Measurements from ENCODE around the gene PLCG1.

PLCG1 gene

DNA sequence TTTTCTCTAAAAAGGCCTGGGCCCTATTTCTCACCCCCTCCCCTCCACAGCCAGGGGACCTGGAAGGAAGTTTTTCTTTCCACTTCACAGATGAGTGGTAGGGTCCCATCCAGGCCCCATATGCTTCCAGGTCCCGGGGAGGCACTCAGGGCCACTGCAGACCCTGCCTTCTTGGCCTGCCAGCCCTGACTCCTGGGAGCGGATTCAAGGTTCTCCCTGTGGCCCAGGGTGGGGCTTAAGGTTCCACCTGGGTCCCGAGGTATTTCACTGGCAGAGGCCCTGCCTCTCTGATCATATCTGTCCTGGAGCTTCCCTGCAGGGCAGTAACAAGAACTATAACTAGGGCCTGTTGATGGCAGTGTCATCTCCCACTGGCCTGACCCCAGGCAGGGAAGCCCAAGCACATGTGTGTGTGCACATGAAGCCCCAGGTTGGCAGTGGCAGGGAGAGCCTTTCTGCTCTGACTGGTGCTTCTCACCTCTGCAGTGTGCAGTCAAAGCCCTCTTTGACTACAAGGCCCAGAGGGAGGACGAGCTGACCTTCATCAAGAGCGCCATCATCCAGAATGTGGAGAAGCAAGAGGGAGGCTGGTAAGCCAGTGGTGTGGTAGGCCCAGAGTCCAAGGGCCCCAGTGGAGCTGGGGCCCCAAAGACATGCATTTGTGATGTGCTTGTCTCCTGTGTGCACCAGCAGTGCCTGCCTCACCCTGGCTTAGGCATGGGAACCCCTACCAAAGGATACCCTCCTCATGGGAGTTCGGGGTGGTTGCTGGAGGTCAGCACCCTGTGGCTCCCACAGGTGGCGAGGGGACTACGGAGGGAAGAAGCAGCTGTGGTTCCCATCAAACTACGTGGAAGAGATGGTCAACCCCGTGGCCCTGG, 31.2 kb downstream of the PLCG1 start:
- no peak for DNase-seq

DNA sequence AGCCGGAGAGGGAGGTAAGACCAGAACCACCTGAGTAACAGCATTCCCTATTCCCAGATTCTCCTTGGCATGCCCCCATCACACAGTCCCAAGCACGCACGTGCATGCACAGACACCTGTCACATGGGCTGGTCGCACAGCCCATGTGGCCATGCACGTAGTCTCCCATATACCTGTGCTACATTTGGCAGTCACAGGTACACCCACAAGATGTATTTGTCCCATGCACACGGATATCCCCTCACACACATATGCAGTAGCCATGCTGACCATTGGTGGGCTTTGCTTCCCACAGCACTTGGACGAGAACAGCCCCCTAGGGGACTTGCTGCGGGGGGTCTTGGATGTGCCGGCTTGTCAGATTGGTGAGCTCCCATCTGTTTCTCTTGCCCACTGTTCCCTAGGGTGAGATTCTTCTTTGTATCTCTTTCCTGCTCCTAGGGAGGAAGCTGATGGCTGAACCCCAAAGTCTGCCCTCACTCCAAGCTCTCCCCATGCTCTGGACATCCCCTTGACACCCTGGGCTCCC, 31.9 kb downstream of the PLCG1 start:
- no peak for DNase-seq

DNA sequence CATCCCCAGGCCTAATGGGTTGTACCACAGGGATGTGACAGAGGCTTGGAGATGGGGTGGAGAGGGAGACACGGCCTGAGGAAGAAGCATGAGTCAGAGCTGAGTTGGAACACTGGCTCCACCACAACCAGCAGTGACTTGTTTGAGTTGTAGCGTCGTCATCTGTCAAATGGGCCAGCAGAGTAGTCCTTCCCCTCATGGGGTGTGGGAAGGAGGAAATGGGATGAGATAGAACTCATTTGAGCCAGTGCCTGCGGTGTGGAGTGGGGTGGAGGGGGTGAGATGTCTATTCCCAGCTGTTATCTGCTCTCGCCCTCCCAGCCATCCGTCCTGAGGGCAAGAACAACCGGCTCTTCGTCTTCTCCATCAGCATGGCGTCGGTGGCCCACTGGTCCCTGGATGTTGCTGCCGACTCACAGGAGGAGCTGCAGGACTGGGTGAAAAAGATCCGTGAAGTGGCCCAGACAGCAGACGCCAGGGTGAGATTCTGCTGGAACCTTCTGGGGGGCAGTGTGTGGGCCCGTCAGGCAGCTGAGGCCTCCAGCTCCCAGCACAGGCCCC, 32.5 kb downstream of the PLCG1 start:
- DNase-seq, result no peak

DNA sequence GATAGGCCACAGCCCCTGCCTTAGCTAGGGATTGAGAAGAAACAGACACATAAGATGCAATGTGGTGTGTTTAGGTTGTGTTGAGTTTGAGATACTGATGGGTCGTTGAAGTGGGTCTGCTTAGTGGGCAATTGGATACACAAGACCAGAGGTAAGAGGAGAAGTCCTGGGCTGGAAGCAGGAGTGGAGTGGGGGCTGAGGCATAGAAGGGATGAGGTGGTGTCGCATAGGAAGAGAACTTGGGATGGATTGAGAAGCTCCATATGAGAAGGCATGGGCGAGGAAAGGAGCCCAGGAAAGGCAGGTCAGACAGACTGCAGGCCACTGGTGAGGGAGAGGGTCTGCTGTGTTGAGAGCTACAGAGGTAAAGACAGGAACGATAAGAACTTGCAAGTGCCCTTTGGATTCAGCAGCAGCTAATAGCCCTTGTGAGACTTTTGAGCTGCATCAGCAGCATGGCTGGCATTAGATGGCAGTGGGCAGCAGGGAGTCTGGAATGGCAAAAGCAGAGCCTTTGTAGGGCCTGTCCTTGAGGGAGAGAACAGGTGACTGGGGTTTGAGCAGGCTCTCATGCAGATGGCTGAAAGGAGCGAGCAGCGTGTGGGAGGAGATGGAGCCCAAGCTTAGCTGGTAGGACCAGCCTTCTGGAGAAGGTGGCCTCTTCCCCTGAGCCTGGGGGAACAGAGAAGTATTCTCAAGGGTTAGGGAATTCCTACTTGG, 33.2 kb downstream of the PLCG1 start:
- no peak for DNase-seq

GRCh38 chr20:41171736-41172295, 34.5 kb downstream of the PLCG1 start:
- DNase-seq, result no peak

GRCh38 chr20:41172296-41173140, 35.2 kb downstream of the PLCG1 start:
- peak in 1 of 2 experiments; percentile 19 for DNase-seq

DNA sequence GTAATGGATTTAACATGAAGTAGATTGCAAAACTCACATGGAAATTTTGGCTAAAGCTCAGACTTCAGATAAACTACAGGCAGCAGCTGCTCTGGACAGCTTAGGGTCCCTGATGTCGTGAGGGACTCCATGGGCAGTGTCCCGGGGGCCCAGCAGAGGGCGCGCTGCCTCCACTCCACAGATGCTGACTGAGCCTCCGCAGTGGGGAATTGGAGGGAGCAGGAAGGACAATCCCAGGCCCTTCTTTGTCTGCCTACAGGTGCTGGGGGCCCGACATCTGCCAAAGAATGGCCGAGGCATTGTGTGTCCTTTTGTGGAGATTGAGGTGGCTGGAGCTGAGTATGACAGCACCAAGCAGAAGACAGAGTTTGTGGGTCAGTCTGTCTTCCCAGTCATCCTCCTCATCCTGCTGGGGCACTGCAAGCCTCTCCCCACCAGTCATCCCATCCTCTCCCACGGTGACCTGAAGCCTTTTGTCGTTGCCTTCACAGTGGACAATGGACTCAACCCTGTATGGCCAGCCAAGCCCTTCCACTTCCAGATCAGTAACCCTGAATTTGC, 35.9 kb downstream of the PLCG1 start:
- peak; percentile 22 to 83 for DNase-seq

DNA sequence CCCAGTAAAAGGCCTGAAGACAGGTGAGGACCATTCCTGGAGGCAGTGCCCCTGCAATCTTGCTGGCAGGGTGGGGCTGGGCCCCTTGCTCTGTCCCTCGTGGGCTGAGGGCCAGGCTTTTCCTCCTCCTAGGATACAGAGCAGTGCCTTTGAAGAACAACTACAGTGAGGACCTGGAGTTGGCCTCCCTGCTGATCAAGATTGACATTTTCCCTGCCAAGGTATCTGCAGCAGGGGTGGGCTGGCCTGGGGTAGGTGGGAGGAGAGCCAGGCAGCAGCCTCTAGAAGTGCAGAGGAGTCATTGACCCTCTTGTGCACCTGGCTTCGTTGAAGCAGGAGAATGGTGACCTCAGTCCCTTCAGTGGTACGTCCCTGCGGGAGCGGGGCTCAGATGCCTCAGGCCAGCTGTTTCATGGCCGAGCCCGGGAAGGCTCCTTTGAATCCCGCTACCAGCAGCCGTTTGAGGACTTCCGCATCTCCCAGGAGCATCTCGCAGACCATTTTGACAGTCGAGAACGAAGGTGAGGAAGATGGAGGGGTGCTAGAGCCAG, 36.5 kb downstream of the PLCG1 start:
- DNase-seq, result no peak

DNA sequence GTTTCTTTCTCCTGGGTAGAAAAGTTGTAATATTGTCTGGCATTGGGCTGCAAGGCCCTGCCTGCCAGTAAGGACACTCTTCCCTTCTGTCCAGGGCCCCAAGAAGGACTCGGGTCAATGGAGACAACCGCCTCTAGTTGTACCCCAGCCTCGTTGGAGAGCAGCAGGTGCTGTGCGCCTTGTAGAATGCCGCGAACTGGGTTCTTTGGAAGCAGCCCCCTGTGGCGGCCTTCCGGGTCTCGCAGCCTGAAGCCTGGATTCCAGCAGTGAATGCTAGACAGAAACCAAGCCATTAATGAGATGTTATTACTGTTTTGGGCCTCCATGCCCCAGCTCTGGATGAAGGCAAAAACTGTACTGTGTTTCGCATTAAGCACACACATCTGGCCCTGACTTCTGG, 37.0 kb downstream of the PLCG1 start:
- DNase-seq, result no peak

DNA sequence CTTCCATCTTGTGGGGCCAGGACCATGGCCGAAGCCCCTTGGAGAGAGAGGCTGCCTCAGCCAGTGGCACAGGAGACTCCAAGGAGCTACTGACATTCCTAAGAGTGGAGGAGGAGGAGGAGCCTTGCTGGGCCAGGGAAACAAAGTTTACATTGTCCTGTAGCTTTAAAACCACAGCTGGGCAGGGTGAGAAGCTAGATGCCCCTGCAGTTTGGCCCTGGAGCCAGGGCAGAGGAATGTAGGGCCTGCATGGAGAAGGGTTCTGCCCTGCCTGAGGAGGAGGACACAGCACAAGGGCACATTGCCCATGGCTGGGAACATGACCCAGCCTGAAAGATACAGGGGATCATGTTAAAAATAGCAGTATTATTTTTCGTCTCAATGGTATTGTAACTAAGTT, 37.4 kb downstream of the PLCG1 start:
- no peak for DNase-seq

DNA sequence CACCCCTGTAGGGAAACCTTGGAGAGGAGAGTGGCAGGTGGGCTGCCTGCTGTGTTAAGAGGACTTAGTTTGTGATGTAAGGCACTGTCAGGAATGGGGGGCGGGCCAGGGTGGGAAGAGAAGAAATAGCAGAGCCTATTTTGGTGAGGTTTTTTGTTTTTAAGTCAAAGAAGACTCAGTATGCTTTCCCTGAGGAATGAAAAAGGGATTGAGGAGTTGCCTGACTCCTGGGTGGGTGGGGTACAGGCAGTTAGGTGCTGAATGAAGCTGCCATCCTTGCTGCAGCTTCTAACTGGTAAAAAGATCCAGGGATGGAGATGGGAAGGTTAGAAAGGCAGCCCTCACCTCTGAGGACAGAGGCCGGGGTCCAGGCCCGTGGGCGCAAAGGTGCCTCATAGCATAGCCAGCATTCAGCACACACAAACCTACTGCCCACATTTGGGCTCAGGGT, 37.9 kb downstream of the PLCG1 start:
- no peak for DNase-seq

GRCh38 chr20:41175727-41176330, 38.5 kb downstream of the PLCG1 start:
- DNase-seq, result no peak

GRCh38 chr20:41176711-41177552, 39.6 kb downstream of the PLCG1 start:
- no peak for DNase-seq

- DNase-seq, result no peak
Observed at GRCh38 chr20:41177636-41178035, 40.3 kb downstream of the PLCG1 start.

- no peak for DNase-seq
Observed at GRCh38 chr20:41178495-41178894, 41.2 kb downstream of the PLCG1 start.

GRCh38 chr20:41178904-41179432, 41.6 kb downstream of the PLCG1 start:
- DNase-seq, result no peak

DNA sequence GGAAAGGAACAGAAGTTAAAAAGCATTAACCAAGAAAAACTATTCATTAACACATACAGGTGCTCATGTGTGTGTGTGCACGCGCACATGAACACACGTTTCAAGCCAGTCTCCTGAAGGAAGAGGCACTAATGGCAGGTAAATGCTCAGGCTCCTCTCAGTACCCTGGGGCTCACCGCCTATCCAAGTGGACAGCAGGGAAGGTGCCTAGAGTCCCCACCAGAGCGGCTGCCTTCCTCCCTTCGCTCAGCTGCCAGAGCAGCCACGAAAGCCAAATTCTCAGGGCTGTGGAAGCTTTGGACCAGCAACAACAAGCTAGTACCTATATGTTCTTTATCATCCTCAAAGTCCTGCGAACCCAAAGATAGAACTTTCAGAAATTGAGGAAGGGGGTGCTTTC, 42.6 kb downstream of the PLCG1 start:
- DNase-seq, result no peak

- DNase-seq, result no peak
Observed at GRCh38 chr20:41180599-41181333, 43.4 kb downstream of the PLCG1 start.

DNA sequence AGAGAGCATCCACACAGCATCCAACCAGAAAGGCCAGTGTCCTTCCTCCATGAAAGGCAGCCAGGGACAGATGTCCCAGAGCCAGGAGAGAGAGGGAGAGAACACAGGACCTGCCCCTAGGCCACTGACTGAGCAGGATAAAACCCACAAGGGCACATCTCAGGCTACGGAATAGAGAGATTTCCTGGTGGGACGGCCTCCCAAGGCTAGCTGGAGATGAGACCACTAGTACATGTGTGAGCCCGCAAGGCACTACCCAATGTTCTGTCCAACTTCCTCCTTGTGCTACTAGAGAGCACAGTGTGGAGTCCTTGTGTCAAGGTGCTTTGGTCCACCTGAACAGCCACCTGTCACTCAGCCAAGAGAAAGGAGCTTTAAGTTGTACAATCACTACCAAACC, 44.2 kb downstream of the PLCG1 start:
- DNase-seq, result no peak
